Activated naive CD8-positive, alpha-beta T cell treated with anti-CD3 and anti-CD28 coated beads, Interleukin-2, amount 10 ng/mL, durations not matched to agents 7 days and 5 days (primary cell): ENCODE results near the gene TAGAP. TPM values are rescaled to one million over a fixed set of nuclear protein-coding genes. Genes with fewer than 3 reads are reported as not detected.

Experiments used
- ATAC-seq: fragments of 150-1000 bp; cut with Tn5 transposase; one replicate; pipeline ENCODE4 v1.10.0; 2021; ENCODE audit warnings: low read depth, moderate library complexity
- POLR2A ChIA-PET: fragments of 350-600 bp; sonication (Branson Sonifier 250); formaldehyde crosslinking; loops from one replicate; lab custom pipeline; 2021; ENCODE audit warnings: antibody characterized with exemption; lab: Charles Lee
- DNase-seq: peaks from one replicate; pipeline ENCODE4 v3.0.0; 2021
- H3K27ac Mint-ChIP-seq: one replicate; pipeline ENCODE4 v1.8.0; 2022; ENCODE audit warnings: mild to moderate bottlenecking, mixed read lengths
- H3K27me3 Mint-ChIP-seq: one replicate; pipeline ENCODE4 v1.8.0; 2022; ENCODE audit warnings: mild to moderate bottlenecking, moderate library complexity, mixed read lengths
- H3K36me3 Mint-ChIP-seq: one replicate; pipeline ENCODE4 v1.8.0; 2021; ENCODE audit warnings: mild to moderate bottlenecking, mixed read lengths
- H3K4me1 Mint-ChIP-seq: one replicate; pipeline ENCODE4 v1.8.0; 2021; ENCODE audit warnings: mixed read lengths
- H3K4me3 Mint-ChIP-seq: one replicate; pipeline ENCODE4 v1.8.0; 2022; ENCODE audit warnings: mild to moderate bottlenecking, moderate library complexity, mixed read lengths
- H3K9me3 Mint-ChIP-seq: one replicate; pipeline ENCODE4 v1.8.0; 2021; ENCODE audit warnings: mixed read lengths
- total RNA-seq, 2 experiments: library from RNA; stranded (reverse); gene quantifications; one replicate each; pipeline ENCODE4 v1.2.3, GENCODE V29; 2021

TAGAP gene
- total RNA-seq, 2 experiments from 2014 or later = 106 to 112 TPM

DNA sequence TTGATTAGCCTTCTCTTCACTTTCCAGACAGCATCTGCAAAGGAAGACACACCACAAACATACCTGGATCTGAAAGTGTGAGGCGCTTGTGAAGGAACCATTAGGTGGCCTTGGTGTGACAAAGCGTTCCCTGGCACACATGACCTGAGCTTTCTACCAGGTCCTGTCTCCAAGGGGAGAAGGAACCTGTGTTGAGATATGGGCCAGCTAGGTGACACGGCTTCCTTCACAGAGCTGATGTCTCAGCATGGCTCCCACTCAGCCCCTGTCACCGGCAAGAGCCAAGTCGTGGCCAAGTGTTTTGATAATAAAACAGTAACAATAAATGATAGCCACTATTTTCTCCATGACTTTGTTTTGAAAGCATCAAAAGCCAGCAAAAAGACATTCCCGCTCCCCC, 20.3 kb upstream of the TAGAP start:
- POLR2A ChIA-PET = interaction anchor here (1.2 to 16.6 kb wide), 8 partner anchors 12 to 42 kb away, joined by 3 to 312 read pairs (median 30); partner anchors contain the start of gene TAGAP
- Mint-ChIP-seq H3K27ac (peak overlapping the region; percentile 96), H3K27me3 (no peaks in the 10 kb centered on the region), H3K36me3 (peaks cover 11% of the 10 kb centered on the region), H3K9me3 (no peaks in the 10 kb centered on the region), H3K4me3 (no peak overlapping the region), H3K4me1 (peaks cover 57% of the 10 kb centered on the region)
- DNase-seq = no peak
- no peak for ATAC-seq

DNA sequence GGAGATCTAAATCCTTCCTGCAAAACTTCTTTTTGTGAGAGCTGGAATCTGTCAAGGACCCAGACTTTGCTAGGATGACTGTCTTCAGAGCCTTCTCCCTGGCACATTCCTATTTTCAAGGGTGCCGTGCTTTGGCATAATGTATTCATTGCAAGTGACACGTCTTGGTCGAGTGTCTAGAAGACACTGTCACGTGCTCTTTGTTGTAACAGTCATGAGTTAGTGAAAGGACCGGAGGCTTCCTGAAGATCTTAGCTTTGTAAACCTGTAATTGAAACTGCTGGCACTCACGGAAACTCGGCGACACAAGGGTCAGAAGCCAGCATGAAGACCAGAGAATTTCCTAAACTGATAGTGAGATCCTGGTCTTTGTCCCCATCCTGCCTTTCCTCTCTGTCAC, 19.7 kb upstream of the TAGAP start:
- H3K4me3 Mint-ChIP-seq = peak overlapping the region; percentile 75
- peaks cover 64% of the 10 kb centered on the region for H3K4me1 Mint-ChIP-seq
- DNase-seq = no peak
- no peaks in the 10 kb centered on the region for H3K9me3 Mint-ChIP-seq
- POLR2A ChIA-PET = interaction anchor here (1.2 to 16.6 kb wide), 8 partner anchors 13 to 43 kb away, joined by 3 to 312 read pairs (median 30); partner anchors contain the start of gene TAGAP
- ATAC-seq = no peak
- peak overlapping the region; percentile 96 for H3K27ac Mint-ChIP-seq
- H3K36me3 Mint-ChIP-seq = peaks cover 15% of the 10 kb centered on the region
- H3K27me3 Mint-ChIP-seq = no peaks in the 10 kb centered on the region

DNA sequence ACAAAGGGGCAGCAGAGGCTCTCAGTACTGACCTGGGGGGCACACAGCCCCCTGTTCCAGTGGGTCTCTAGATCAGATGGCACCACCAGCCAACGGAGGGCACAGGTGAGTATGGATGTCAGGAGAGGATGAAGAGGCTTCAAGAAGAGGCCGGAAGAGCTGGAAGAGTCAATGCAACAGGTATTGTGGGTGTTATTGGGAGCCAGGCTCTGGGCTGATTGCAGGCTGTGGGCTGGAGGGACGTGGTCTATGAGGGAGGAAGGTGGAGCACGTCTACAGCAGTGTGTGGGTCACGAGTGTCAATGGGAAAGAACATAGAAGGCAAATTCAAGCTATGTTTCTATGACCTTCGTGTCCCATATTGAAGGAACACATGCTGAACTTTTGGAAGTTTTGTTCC, 18.8 kb upstream of the TAGAP start:
- POLR2A ChIA-PET = interaction anchor here (1.0 to 16.6 kb wide), 9 partner anchors 8 to 44 kb away, joined by 3 to 312 read pairs (median 25); partner anchors contain the start of gene TAGAP
- no peaks in the 10 kb centered on the region for H3K27me3 Mint-ChIP-seq
- H3K36me3 Mint-ChIP-seq = peaks cover 13% of the 10 kb centered on the region
- peaks cover 68% of the 10 kb centered on the region for H3K4me1 Mint-ChIP-seq
- peak overlapping the region; percentile 75 for H3K4me3 Mint-ChIP-seq
- no peak for ATAC-seq
- DNase-seq = no peak
- H3K9me3 Mint-ChIP-seq = no peaks in the 10 kb centered on the region
- peak overlapping the region; percentile 96 for H3K27ac Mint-ChIP-seq

DNA sequence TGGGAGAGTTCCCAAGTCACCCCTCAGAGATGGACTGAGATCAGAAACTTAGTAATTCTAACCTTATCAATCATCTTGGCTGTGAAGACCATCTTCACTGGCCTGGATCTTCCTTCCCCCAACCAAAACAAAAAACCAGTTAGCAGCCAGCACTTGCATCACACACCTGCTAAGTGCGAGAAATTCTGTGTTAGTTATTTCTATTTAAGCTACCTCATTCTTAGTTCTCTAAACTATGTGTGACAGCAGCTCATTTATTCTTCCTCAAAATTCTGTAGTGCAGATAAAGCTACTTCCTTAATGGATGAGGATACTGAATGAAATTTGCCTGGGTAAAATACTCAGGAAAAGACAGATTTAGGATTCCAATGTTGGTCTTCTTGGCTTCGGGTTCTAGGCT, 18.2 kb upstream of the TAGAP start:
- Mint-ChIP-seq H3K27ac (peak overlapping the region; percentile 96), H3K4me1 (peaks cover 68% of the 10 kb centered on the region), H3K9me3 (no peaks in the 10 kb centered on the region), H3K4me3 (peak overlapping the region; percentile 75), H3K27me3 (no peaks in the 10 kb centered on the region), H3K36me3 (peaks cover 13% of the 10 kb centered on the region)
- ATAC-seq = no peak
- no peak for DNase-seq
- POLR2A ChIA-PET = interaction anchor here (0.8 to 16.6 kb wide), 11 partner anchors 9 to 193 kb away, joined by 3 to 312 read pairs (median 21); partner anchors contain the start of gene TAGAP

DNA sequence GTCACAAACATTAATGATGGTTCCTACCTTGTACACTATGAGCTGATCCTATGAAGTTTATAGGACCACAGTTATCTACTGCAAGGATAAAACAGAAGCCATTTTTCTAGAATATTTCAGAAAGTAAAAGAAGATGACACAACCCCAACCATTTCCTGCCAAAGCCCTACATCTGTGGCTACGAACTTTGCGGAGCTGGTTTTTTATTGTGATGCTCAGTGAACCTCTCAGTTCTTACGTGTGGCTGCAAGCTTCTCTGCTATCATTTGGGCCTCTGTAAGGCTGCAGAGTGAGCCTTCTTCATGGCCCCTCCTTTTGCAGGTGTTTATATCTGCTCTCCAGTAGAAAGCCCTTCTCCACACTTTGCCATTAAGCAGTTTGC, 17.8 kb upstream of the TAGAP start:
- Mint-ChIP-seq H3K9me3 (no peaks in the 10 kb centered on the region), H3K4me3 (peak overlapping the region; percentile 75)
- no peak for DNase-seq

DNA sequence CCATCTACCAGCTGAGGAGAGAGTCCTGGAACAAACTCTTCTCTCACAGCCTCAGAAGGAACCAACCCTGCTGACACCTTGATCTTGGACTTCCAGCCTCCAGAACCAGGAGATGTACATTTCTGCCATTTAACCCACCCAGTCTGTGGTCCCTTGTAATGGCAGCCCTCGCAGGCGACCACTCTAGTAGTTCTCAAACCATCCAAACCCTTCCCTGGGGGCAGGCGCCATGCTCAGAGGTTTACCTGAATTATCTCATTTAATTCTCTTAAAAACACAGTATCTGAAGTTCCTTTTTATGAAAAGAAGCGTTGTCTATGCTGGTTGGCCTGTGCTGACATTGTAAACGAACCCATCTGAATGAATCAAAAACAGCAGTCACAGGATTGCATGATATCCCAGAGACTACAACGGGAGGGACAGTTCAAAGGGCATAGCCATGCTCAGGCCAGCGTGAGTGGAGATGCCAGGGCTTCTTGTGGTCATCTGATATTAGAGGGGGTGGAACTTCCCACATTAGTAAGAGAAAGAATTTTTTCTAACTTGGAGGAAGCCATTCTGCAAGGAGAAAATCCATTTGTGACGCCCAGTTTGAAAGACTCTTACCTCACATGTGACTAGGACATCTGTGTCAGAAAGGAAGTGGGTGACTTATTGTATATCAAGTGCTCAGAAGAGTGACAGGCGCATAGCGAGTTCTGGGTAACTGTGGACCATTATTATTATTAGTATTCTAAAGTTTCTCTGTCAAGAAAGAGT, 17.2 kb upstream of the TAGAP start:
- Mint-ChIP-seq H3K4me1 (peaks cover 75% of the 10 kb centered on the region), H3K36me3 (peaks cover 13% of the 10 kb centered on the region), H3K4me3 (peak overlapping the region; percentile 75), H3K9me3 (no peaks in the 10 kb centered on the region), H3K27me3 (no peaks in the 10 kb centered on the region), H3K27ac (peak overlapping the region; percentile 96)
- ATAC-seq = peak; percentile 88
- POLR2A ChIA-PET = interaction anchor here (0.7 to 16.6 kb wide), 10 partner anchors 8 to 45 kb away, joined by 3 to 312 read pairs (median 23); partner anchors contain the start of gene TAGAP
- no peak for DNase-seq

More for the DNA sequence above, 17.8 kb upstream of the TAGAP start:
- no peaks in the 10 kb centered on the region for H3K27me3 Mint-ChIP-seq
- peaks cover 69% of the 10 kb centered on the region for H3K4me1 Mint-ChIP-seq
- peaks cover 13% of the 10 kb centered on the region for H3K36me3 Mint-ChIP-seq
- POLR2A ChIA-PET = interaction anchor here (0.7 to 16.6 kb wide), 11 partner anchors 9 to 192 kb away, joined by 3 to 312 read pairs (median 21); partner anchors contain the start of gene TAGAP
- peak overlapping the region; percentile 96 for H3K27ac Mint-ChIP-seq
- ATAC-seq = peak; percentile 92

DNA sequence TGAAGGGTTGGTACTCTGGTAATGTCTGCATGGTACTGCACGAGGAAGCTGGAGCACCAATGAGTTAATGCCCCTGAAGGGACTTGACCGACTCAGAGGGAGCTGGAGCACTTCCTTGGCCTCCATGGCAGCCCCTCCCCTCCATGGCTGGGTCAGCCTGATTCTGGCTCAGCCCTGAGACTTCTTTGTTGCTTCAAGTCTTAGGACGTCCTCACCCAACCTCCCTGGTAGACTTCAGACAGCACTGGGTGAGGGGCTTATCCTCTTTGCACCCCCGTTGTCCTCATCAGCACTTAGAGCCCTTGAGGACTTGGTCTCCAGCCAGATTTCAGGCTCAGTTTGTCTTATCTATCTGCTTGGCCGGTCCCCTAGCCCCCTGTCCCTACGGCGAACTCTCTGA, 16.4 kb upstream of the TAGAP start:
- peaks cover 77% of the 10 kb centered on the region for H3K4me1 Mint-ChIP-seq
- H3K27me3 Mint-ChIP-seq = no peaks in the 10 kb centered on the region
- DNase-seq = no peak
- no peak overlapping the region for H3K4me3 Mint-ChIP-seq
- POLR2A ChIA-PET = interaction anchor here (0.7 to 16.6 kb wide), 2 partner anchors 18 to 46 kb away, joined by 3 to 312 read pairs; partner anchors contain the start of gene TAGAP
- peak overlapping the region; percentile 96 for H3K27ac Mint-ChIP-seq
- no peak for ATAC-seq
- H3K36me3 Mint-ChIP-seq = peaks cover 13% of the 10 kb centered on the region
- no peaks in the 10 kb centered on the region for H3K9me3 Mint-ChIP-seq

DNA sequence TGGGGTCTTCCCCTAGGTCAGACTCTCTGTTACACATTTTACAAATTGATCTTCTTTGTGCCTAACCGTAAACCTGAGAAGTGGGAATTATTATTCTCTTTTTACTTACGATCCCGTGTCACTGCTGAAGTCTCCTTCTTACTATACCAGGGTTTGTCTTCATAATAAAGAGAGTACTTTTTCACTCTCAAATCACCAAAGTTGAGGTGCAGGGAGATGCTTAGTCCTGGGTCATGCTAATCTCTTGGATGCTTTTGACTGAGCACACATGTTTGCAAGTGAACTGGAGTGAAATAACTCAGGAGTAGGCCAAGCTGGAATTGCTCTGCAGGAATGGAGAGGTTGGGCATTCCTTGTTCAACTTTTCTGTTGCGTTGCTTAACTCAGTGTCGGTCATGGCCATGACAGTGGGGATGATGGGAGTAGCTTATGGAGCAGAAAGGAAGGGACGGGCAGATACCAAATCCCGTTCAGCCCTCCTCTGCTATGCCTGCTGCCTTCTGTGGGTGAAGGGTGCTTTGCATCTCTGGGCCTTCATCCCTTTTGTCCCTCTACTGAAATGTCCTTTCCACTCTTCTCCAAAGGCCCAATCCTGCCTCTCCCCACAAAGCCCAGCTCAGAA, 15.2 kb upstream of the TAGAP start:
- no peak overlapping the region for H3K4me3 Mint-ChIP-seq
- peaks cover 13% of the 10 kb centered on the region for H3K36me3 Mint-ChIP-seq
- ATAC-seq = no peak
- no peak for DNase-seq
- H3K9me3 Mint-ChIP-seq = no peaks in the 10 kb centered on the region
- POLR2A ChIA-PET = interaction anchor here (16.6 kb wide), 1 partner anchor 17 kb away, joined by 312 read pairs; the partner anchor contains the start of gene TAGAP
- peak overlapping the region; percentile 96 for H3K27ac Mint-ChIP-seq
- no peaks in the 10 kb centered on the region for H3K27me3 Mint-ChIP-seq
- H3K4me1 Mint-ChIP-seq = peaks cover 76% of the 10 kb centered on the region

DNA sequence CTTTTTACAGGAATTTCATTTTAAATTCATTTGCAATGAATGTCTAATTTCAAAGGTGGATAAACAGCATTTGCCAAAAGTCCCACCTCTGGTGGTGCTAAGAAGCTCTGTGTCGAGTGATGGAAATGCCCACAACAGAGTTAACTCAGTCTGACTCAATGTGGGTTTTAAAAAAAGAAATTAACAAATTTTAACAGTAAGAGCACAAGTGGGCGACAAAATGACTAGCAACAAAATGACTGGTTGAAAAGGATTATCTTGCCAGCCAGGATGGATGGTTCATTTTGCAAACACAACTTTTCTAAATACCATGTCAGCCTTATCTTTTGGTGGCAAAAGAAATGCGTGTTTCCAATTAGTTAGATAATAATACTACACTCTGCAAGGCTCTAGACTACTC, 14.3 kb upstream of the TAGAP start:
- peaks cover 73% of the 10 kb centered on the region for H3K4me1 Mint-ChIP-seq
- H3K9me3 Mint-ChIP-seq = no peaks in the 10 kb centered on the region
- ATAC-seq (no peak), DNase-seq (no peak)
- POLR2A ChIA-PET = interaction anchor here (1.0 to 16.6 kb wide), 2 partner anchors 9 to 16 kb away, joined by 3 to 312 read pairs; partner anchors contain the start of gene TAGAP
- peaks cover 13% of the 10 kb centered on the region for H3K36me3 Mint-ChIP-seq
- H3K27me3 Mint-ChIP-seq = no peaks in the 10 kb centered on the region
- H3K27ac Mint-ChIP-seq = peak overlapping the region; percentile 20
- no peak overlapping the region for H3K4me3 Mint-ChIP-seq

DNA sequence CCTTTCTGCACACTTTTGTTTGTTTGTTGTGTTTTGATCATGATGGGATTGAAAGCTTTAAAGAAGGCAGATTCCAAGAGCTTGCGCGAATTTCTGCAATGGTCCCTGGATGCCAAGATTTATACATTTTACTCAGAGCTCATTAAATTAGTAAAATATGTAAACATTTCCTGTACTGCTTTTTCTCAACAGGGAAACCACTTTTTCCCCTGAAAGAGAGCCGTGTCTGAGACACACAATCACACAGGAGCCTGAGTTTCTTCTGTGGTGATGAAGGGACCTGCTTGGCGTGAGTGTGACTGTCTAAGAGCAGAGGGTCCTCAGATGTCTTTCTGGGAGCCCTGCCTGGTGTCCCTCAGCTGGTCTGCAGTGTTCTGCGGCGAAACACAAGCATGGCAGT, 12.1 kb upstream of the TAGAP start:
- POLR2A ChIA-PET = interaction anchor here (0.9 to 16.6 kb wide), 2 partner anchors 9 to 14 kb away, joined by 3 to 312 read pairs; partner anchors contain the start of gene TAGAP
- Mint-ChIP-seq H3K9me3 (no peaks in the 10 kb centered on the region), H3K4me3 (peak overlapping the region; percentile 63)

DNA sequence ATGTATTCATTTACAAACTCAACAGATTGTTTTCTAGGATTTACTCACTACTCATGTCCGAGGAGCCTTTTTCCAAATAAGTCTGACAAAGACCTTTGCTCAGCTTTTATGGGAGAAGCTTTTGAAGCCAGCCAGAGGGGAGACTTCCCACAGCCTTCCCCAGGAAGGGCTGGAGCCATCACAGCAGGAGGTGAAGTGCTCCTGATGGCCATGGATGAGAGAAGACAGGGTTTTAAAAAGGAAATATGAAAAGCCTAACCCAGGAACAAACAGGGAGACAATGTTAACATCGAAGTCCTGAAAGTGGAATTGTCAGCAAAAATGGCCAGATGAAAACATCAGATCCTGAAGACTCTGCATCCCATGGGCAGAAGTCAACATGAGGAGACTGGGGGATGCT, 11.6 kb upstream of the TAGAP start:
- POLR2A ChIA-PET = interaction anchor here (0.9 to 16.6 kb wide), 2 partner anchors 9 to 13 kb away, joined by 3 to 312 read pairs; partner anchors contain the start of gene TAGAP

More for the DNA sequence above, 12.1 kb upstream of the TAGAP start:
- no peaks in the 10 kb centered on the region for H3K27me3 Mint-ChIP-seq
- ATAC-seq (no peak), DNase-seq (no peak)
- H3K4me1 Mint-ChIP-seq = peaks cover 68% of the 10 kb centered on the region
- H3K36me3 Mint-ChIP-seq = peaks cover 11% of the 10 kb centered on the region
- peak overlapping the region; percentile 85 for H3K27ac Mint-ChIP-seq

DNA sequence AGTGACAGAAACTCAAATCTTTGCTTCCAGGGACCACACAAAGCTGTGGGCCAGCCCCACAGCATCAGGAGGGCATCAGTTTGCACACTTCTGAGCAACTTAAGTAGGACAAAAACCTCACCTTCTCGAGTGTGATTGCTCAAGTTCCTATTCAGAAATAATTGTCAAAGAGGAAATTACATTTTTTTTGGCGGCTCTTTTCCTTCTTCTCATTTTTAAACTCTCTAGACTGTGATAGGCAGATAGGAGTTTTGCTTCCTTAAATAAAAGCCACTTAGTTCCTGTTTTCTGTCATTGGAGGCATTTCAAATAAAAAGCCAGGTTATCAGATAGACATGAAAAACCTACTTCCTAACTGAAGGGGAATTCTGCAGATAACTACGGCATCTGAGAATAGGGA, 11.2 kb upstream of the TAGAP start:
- ATAC-seq = no peak
- H3K27me3 Mint-ChIP-seq = no peaks in the 10 kb centered on the region
- H3K4me3 Mint-ChIP-seq = peak overlapping the region; percentile 63
- no peaks in the 10 kb centered on the region for H3K9me3 Mint-ChIP-seq
- peak overlapping the region; percentile 85 for H3K27ac Mint-ChIP-seq
- POLR2A ChIA-PET = interaction anchor here (16.6 kb wide), 1 partner anchor 13 kb away, joined by 312 read pairs; the partner anchor contains the start of gene TAGAP
- peaks cover 7% of the 10 kb centered on the region for H3K36me3 Mint-ChIP-seq
- H3K4me1 Mint-ChIP-seq = peaks cover 61% of the 10 kb centered on the region
- DNase-seq = no peak

More for the DNA sequence above, 11.6 kb upstream of the TAGAP start:
- Mint-ChIP-seq H3K4me3 (peak overlapping the region; percentile 63), H3K9me3 (no peaks in the 10 kb centered on the region), H3K4me1 (peaks cover 64% of the 10 kb centered on the region), H3K27ac (peak overlapping the region; percentile 85), H3K36me3 (peaks cover 7% of the 10 kb centered on the region), H3K27me3 (no peaks in the 10 kb centered on the region)
- DNase-seq (no peak), ATAC-seq (no peak)
